Mucosa of descending colon (tissue), 3 donors: Measurements from ENCODE around the gene C19orf47. TPM values are rescaled to one million over a fixed set of nuclear protein-coding genes. Genes with fewer than 3 reads are reported as not detected.

Experiments used
- ATAC-seq: fragments of 200-7000 bp; cut with Tn5 transposase; one replicate; pipeline ENCODE4 v1.9.1; 2020; ENCODE audit warnings: mild to moderate bottlenecking, moderate library complexity
- DNase-seq, 3 donors: peaks; one replicate each; pipeline ENCODE4 v3.0.0-alpha.2; 2020
- H3K36me3 ChIP-seq: fragments of 200-600 bp; one replicate; pipeline ENCODE4 v1.8.0; 2021; ENCODE audit warnings: low read depth, mild to moderate bottlenecking
- H3K4me1 ChIP-seq: fragments of 200-600 bp; one replicate; pipeline ENCODE4 v1.8.0; 2021; ENCODE audit warnings: low read depth, mild to moderate bottlenecking
- H3K4me3 ChIP-seq: fragments of 200-600 bp; one replicate; pipeline ENCODE4 v1.8.0; 2021; ENCODE audit warnings: mild to moderate bottlenecking
- H3K9me3 ChIP-seq: fragments of 200-600 bp; one replicate; pipeline ENCODE4 v1.8.0; 2021; ENCODE audit warnings: mild to moderate bottlenecking
- intact Hi-C, 2 donors: fragments of 100-400 bp; cut with DNase I in 1 of 2; cut with micrococcal nuclease in 1 of 2; formaldehyde crosslinking; loops; one replicate each; pipeline versions ENCODE4 v1.11.0 to v1.11.1; 2022; cut with DNase I, micrococcal nuclease
- total RNA-seq, 3 donors: library from RNA; stranded (reverse); fragmentation: NEBNext Ultra II Directional in 2 of 3; extraction: Animal tissue kit (Norgen Biotek cat#: 25700) in 2 of 3; gene quantifications; one replicate each; pipeline versions ENCODE4 v1.2.1 to v1.2.4, GENCODE V29; 2021 to 2023
- TF ChIP-seq, protein P1 (sequence below): fragments of 200-600 bp; IDR thresholded peaks from one replicate; pipeline ENCODE4 v1.8.0; 2022; ENCODE audit warnings: antibody characterized with exemption, mild to moderate bottlenecking
- donor health status: DM: no; HTN: no; CAD: no; lungs with moderate emphysema.
- donor health status: DM: no; HTN: no; CAD: no.
- donor health status: DM: no; HTN: yes; CAD: no.

C19orf47 gene
- total RNA-seq, 3 donors from 2014 or later, result 12.1 to 21.2 (median 12.5) TPM

DNA sequence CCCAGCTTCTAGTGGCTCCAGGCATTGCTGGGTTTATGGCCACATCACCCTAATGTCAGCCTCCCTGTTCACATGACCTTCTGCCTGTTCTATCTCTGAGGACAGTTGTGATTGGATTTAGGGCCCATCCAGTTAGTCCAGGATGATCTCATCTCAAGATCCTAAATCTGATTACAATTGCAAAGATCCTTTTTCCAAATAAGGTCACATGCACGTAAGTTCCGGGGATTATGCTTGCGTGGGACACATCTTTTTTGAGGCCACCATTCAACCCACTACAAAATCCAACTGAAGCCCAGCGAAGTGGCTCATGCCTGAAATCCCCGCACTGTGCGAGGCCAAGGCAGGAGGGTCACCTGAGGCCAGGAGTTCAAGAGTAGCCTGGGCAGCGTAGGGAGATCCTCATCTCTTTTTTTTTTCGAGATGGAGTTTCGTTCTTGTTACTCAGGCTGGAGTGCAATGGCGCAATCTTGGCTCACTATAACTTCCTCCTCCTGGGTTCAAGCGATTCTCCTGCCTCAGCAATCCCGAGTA is 12.6 kb upstream of the C19orf47 start:
- Histone ChIP-seq H3K4me3 (no peak overlapping the region), H3K9me3 (no peaks in the 10 kb centered on the region), H3K4me1 (no peaks in the 10 kb centered on the region), H3K36me3 (no peaks in the 10 kb centered on the region)
- ATAC-seq (no peak), DNase-seq (peak in 1 of 3 donors; percentile 23)
- TF ChIP-seq, protein P1, sequence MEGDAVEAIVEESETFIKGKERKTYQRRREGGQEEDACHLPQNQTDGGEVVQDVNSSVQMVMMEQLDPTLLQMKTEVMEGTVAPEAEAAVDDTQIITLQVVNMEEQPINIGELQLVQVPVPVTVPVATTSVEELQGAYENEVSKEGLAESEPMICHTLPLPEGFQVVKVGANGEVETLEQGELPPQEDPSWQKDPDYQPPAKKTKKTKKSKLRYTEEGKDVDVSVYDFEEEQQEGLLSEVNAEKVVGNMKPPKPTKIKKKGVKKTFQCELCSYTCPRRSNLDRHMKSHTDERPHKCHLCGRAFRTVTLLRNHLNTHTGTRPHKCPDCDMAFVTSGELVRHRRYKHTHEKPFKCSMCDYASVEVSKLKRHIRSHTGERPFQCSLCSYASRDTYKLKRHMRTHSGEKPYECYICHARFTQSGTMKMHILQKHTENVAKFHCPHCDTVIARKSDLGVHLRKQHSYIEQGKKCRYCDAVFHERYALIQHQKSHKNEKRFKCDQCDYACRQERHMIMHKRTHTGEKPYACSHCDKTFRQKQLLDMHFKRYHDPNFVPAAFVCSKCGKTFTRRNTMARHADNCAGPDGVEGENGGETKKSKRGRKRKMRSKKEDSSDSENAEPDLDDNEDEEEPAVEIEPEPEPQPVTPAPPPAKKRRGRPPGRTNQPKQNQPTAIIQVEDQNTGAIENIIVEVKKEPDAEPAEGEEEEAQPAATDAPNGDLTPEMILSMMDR, result no peak
- intact Hi-C loops, result no loop called here

DNA sequence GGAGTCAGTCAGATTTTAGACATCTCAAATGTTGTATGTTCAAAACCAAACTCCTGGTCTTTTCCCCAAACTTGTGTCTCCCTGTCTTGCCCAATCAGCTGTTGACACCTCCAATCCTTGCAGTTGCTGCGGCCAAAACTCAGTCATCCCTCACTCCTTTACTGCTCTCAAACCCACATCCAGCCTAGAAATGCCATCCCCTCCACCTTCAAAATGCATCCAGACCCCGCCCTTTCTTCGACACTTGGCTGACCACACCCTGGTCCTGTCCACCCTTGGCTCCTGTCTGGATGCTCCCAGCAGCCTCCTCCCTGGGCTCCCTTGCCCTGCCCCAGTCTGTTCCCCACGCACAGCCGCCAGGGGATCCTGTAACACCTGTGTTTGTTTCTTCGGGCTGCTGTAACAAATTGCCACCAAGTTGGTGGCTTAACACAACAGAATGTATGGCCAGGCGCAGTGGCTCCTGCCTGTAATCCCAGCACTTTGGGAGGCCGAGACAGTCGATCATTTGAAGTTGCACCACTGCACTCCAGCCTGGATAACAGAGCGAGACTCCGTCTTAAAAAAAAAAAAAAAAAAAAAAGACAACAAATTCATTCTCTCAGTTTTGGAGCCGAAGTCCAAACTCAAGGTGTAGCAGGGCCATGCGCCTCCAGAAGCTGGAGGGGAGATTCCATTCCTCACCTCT is 12.0 kb upstream of the C19orf47 start:
- H3K4me3 ChIP-seq, result no peak overlapping the region
- no peaks in the 10 kb centered on the region for H3K9me3 ChIP-seq
- TF ChIP-seq, protein P1, result no peak
- no peaks in the 10 kb centered on the region for H3K4me1 ChIP-seq
- DNase-seq (no peak), ATAC-seq (no peak)
- intact Hi-C loops, result no loop called here
- no peaks in the 10 kb centered on the region for H3K36me3 ChIP-seq

- ATAC-seq (peak; percentile 39), DNase-seq (peak in 1 of 3 donors; percentile 15)
- Histone ChIP-seq H3K36me3 (no peaks in the 10 kb centered on the region), H3K4me1 (no peaks in the 10 kb centered on the region), H3K9me3 (no peaks in the 10 kb centered on the region), H3K4me3 (no peak overlapping the region)
- TF ChIP-seq, protein P1, result no peak
- intact Hi-C loops, result no loop called here
These were observed 10.6 kb upstream of the C19orf47 start for GRCh38 chr19:40358773-40359172.

DNA sequence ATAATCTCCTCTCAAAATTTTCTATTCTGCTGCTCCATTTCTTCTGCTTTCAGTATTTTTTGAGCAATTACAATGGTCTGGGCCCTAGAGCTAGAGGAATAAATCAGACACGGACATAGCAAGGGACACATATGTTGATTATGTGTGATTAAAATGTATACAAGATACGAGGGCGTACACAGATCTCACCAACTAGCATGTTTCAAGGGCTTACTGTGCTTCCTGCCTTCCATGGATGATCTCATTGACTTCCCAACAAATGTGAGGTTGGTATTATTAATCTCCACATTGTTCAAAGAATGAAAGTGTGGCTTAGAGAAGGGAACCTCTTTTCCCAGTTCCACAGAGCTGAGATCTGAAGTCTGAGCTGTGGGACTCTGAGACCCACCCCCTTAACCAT is 9.4 kb upstream of the C19orf47 start:
- ATAC-seq, result no peak
- Histone ChIP-seq H3K4me1 (no peaks in the 10 kb centered on the region), H3K4me3 (no peak overlapping the region), H3K36me3 (no peaks in the 10 kb centered on the region), H3K9me3 (no peaks in the 10 kb centered on the region)
- DNase-seq, result no peak
- TF ChIP-seq, protein P1, result no peak
- intact Hi-C loops, result no loop called here

DNA sequence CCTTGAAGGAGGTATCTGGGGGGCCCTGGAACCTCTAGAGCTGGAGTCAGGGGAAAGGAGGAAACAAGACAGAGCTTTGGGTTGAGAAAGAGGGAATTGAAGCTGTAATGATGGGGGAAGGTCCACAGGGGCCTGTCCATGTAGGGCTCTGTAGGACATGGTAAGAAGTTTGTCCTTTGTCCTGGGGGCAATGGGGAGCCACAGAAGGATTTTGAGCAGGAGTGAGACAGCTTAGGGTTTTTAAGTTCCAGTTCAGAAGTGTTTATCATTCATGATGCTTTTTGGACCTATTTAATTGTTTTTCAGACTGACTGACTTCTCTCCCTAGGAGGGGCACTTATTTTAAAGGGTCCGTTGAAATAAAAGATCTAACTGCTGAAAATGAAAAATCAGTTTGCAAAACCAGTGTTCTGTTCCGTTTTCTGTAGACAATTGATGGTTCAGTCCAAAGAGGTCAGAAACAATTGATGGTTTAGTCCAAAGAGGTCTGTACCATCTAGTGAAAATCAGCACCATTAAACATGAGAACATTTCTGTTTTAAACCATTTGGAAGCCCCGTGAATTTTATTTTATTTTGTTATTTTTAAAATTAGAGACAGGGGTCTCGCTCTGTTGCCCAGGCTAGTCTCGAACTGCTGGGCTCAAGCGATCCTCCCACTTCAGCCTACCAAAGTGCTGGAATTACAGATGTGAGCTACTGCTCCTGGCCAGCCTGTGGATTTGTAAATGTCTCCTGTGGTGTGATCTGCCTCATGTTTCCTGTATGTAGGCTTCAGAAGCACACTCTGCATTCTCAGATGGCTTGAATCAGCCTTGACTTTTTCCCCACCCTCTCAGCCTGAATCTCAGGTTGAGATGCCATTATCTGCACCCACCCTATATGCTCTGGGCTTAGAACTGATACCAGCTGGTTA is 8.7 kb upstream of the C19orf47 start:
- H3K9me3 ChIP-seq, result no peaks in the 10 kb centered on the region
- no peak overlapping the region for H3K4me3 ChIP-seq
- no peaks in the 10 kb centered on the region for H3K36me3 ChIP-seq
- no peaks in the 10 kb centered on the region for H3K4me1 ChIP-seq
- DNase-seq (no peak), ATAC-seq (no peak)
- TF ChIP-seq, protein P1, result no peak
- intact Hi-C loops, result no loop called here
